Right hindlimb (tissue), 1 donor: ENCODE data around the gene PSMD13.
A peak's percentile ranks its signal among the peaks of the same experiment; 100 is the strongest.
"Not testable (repeated sequence)": the region's sequence is repeated elsewhere in the genome, so short reads cannot be mapped to it uniquely, and the experiment has no call there.

ENCODE experiments used
- DNase-seq: peaks from one replicate; pipeline ENCODE4 v3.0.0-alpha.2; 2018

The PSMD13 gene

GRCh38 chr11:218815-219593, 17.8 kb upstream of the PSMD13 start:
- no peak for DNase-seq

- DNase-seq, result not testable (repeated sequence)
Measured at GRCh38 chr11:220641-221215, 16.0 kb upstream of the PSMD13 start.

DNA sequence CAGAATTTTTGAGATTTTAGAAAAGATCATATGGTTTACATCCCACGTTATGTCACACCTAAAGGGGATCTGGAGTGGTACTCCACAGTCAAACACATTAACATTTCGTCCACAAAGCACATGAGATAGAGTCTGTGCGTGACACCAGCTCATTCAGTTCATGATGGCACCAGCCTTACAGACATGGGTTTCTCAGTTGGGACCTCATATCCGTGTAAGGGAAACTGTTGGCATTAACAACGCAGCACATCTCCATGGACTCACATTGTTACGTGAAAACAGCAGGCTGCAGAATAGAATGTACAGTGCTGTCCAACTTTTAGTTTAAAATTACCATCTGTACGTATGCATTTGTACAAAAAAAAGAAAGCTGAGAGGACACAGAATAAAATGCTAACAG, 15.2 kb upstream of the PSMD13 start:
- DNase-seq, result no peak

GRCh38 chr11:221998-222789, 14.6 kb upstream of the PSMD13 start:
- no peak for DNase-seq

DNA sequence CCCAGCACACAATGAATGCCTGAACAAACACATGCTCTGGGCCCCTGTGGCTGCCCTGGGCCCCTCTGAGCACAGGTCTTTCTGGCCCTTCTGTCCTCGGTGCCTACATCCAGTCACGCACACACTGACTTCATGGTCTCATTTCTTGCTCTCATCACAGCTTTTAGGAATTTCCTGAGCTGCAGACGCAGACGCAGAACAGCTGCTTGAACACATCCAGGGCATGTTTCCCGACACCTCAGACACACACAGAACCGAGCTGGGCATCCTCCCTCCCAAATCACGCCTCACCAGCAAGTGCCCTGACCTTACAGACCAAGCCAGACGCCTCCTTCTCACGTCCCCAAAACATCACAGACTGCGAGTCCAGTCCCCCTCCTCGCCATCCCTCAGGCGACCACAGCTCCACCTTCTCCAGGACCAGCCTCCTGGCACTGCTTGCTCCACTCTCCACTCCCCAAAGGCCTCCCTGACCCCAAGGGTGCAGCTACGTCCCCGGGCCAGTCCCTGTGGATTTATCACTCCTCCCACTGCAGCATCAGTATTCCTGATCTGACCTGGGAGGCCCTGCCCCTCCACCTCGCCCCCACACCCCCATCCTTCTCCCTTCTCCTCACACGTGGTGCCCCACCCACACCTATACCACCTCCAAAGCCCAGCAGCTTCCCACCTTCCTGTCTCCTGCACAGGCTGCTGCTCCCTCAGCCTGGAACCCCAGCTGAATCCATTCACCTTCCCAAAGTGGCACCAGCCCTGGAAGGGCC, 13.6 kb upstream of the PSMD13 start:
- DNase-seq, result no peak

- DNase-seq, result no peak
Measured at GRCh38 chr11:223884-224283, 12.9 kb upstream of the PSMD13 start.

GRCh38 chr11:224424-224823, 12.4 kb upstream of the PSMD13 start:
- no peak for DNase-seq

DNA sequence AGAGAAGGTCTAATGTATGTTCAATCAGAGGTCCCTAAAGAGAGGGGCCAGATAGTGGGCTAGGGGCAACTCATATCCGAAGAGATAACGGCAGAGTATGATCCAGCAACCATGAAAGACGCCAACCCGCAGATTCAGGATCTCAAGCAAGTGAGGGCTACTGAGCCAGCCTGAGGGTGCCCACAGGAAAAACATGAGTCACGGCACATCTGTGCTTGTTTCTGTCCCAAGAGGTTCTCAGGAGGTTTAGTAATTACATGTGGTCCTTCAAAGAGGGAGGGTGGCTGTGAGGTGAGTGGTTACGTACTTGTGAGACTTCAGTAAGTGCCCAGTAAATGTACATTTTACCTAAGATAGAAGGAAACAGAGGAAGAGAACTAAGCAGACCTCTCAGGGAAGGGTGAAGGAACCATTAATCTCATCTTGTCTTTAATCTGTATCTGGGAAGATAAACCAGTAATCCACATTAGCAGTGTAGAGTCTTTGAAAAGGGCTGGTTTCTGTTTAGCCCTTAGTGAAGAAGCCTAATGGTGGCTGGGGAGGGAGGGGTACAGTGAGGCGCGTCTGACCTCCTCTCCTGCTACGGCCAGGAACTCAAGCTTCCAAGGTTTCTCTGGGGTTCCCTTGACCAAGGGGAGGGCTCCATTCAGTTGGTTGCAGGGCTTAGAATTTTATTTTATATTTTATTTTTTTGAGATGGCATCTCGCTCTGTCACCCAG, 10.9 kb upstream of the PSMD13 start:
- no peak for DNase-seq

DNA sequence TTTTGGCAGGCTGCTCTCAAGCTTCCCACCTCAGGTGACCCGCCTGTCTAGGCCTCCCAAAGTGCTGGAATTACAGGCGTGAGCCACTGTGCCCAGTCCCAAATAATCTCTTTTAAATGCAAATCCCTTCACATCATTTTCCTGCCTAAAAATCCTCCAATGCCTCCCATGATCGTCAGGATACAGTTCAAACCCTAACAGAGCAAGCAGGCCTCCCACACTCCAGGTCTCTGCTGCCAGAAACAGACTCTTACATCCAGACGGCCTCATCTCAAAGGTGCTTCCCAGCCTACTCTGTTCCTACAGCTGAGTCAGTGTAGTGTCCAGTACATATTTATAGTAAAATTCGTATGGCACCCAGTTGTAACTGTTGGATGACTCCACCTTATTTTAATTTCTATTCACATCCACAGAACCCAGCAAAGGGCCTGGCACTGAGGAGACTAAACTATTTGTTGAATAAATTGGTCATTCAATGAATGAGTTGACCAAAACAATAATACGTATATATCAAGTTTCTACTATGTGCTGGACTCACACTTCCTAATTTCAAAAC, 8.9 kb upstream of the PSMD13 start:
- no peak for DNase-seq

DNA sequence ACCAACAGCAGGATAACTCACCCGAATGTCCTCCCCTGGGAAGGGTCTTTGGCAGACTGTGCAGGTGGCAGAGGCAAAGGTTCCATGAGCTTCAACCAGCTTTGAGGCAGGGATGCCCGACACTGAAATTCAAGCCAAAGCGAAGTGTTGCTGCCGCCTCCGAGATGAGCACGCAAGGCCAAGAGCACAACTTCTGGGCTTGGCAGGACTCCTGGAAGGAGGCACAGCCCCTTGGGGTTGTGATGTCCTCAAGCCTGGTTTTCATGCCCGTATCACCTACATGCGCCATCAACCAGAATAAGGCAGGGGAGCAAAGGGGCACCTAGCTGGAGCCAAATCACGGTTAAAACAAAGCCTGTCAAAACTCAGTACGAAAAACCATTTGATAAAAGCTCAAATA, 6.3 kb upstream of the PSMD13 start:
- no peak for DNase-seq

GRCh38 chr11:232783-233565, 3.8 kb upstream of the PSMD13 start:
- no peak for DNase-seq

DNA sequence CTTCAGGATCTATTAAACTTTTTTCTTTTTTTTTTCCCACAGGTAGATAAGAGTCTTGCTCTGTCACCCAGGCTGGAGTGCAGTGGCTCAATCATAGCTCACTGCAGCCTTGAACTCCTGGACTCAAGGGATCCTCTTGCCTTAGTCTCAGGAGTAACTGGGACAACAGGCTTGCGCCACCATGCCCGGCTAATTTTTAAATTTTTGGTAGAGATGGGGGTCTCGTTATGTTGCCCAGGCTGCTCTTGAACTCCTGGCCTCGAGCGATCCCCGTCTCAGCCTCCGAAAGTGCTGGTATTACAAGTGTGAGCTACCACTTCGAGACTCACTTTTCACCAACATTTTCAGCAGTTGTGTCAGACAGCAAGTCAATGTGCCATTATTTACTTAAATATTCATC, 1.6 kb upstream of the PSMD13 start:
- DNase-seq, result no peak

DNA sequence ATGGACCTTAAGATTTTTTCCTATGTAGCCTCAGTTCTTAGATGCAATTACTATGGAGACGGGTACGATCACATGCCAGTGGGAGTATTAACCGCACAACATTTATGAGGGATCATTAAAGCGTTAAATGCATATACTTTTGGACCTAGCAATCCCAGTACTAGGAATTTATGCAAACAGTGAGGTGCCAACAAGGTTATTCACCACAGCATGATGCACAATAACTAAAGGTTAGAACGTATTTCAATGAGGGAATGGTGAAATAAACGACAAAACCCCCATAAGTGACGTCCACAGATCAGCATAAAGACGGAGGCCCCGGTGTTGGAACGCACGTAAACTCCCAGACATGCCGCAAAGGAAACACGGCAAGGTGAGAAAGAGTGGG, 1.2 kb upstream of the PSMD13 start:
- DNase-seq, result no peak

DNA sequence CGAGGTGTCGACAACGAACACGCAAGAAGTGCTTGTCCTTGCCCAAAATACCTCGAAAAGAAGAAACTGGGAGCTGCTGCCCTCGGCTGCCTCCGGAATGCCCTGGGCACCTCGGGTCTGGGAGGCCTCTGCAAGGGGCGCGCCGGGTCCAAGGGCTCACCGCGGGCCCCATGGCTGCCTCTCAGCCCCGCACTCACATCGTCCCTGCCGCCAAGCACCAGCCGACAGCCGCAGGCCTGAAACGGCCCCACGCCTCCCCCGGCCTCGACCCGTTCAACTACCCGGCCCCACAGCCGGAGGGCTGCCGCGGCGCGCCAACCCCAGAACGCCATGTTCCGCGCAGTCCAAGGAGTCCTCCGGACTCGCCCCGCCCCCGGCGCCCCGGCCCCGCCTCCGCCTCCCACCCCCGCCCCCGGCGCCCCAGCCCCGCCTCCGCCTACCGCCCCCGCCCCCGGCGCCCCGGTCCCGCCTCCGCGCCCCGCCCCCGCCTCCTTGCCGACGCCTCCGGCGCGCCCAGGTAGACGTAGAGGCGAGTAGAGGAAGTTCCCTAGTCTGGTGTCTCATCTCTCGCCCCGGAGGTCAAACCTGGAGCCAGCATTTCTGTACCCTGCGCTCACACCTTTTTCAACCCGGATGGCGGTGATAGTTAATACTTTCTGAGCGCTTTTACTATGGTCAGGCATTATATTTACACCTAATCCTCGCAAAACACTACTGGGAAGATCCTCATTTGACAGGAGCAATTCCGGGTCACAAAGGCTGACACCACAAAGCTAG, 591 bp upstream of the PSMD13 start, which contains the start of gene SIRT3:
Gene SIRT3, minus strand, starts transcription at position 346 of the 777 bp plus-strand sequence. Its CDS starts 14 bp downstream, at position 332.
- peak; percentile 93 for DNase-seq

DNA sequence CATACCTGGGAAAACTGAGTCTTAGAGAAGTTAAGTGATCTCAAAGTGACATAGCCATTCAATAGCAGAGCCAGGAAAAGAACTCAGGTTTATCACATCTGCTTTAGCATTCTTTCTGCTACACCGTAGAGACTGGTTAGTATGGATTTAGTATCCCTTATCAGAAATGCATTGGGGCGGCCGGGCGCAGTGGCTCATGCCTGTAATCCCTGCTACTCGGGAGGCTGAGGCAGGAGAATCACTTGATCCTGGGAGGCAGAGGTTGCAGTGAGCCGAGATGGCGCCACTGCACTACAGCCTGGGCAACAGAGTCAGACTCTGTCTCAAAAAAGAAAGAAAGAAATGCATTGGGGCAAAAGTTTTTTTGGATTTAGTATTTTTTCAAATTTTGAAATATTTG, 1.6 kb downstream of the PSMD13 start:
- not testable (repeated sequence) for DNase-seq

GRCh38 chr11:240315-240714, 3.5 kb downstream of the PSMD13 start:
- DNase-seq, result no peak

GRCh38 chr11:241634-242033, 4.9 kb downstream of the PSMD13 start:
- DNase-seq, result no peak

DNA sequence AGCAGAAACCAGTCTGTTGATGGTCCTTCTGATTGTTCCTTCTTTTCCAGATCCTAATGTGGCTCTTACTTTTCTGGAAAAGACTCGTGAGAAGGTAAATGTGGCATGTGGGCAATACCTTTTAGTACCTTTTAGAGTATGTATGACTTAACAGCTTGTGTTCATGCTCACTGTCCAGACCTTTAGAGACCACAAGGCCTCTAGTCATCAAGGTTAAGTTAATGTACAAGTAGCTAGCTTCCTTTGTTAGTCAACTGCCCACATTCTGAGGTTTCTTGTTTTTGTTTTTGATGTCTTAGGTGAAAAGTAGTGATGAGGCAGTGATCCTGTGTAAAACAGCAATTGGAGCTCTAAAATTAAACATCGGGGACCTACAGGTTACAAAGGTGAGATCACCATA, 7.6 kb downstream of the PSMD13 start:
- no peak for DNase-seq

- DNase-seq, result no peak
Measured at GRCh38 chr11:249062-249461, 12.3 kb downstream of the PSMD13 start.

DNA sequence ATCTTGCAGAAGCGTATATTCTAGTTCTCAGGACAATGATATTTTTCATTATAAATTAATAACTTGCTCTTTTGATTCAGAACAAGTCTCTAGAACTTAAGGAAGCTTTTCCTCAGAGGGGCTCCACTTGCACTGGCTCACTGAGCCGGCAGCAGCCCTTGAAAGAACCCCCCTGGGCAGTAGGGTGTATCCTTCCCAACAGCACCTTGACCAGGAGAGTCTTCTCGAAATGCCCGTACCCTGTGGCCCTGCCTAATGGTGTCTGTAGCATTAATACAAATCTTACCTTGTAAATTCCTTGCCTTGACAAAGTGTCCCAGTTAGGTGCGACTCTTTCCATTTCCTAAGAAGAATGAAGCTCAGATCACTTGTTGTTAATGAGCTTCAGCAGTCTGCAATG, 13.5 kb downstream of the PSMD13 start:
- no peak for DNase-seq
